Chondrocyte (in vitro differentiated cells): ENCODE data around the gene MADCAM1. TPM values are rescaled to one million over a fixed set of nuclear protein-coding genes. Genes with fewer than 3 reads are reported as not detected.
"Not testable (repeated sequence)": the region's sequence is repeated elsewhere in the genome, so short reads cannot be mapped to it uniquely, and the experiment has no call there.

Source experiments
- DNase-seq: peaks from one replicate; pipeline ENCODE4 v3.0.0; 2021; ENCODE audit warnings: mixed read lengths, low spot score
- H3K27ac Mint-ChIP-seq: one replicate; pipeline ENCODE4 v1.8.0; 2021; ENCODE audit warnings: mild to moderate bottlenecking, moderate library complexity, mixed read lengths; ENCODE audit not compliant: unreplicated experiment
- H3K27me3 Mint-ChIP-seq: 2 replicates; pipeline ENCODE4 v1.8.0; 2021; ENCODE audit warnings: low read depth, mixed read lengths
- H3K36me3 Mint-ChIP-seq: 2 replicates; pipeline ENCODE4 v1.8.0; 2021; ENCODE audit warnings: low read depth, mixed read lengths
- H3K4me1 Mint-ChIP-seq: 2 replicates; pipeline ENCODE4 v1.8.0; 2021; ENCODE audit warnings: low read depth, mild to moderate bottlenecking, mixed read lengths
- H3K4me3 Mint-ChIP-seq: one replicate; pipeline ENCODE4 v1.8.0; 2021; ENCODE audit warnings: mild to moderate bottlenecking, moderate library complexity, mixed read lengths; ENCODE audit not compliant: unreplicated experiment
- H3K9me3 Mint-ChIP-seq: 2 replicates; pipeline ENCODE4 v1.8.0; 2021; ENCODE audit warnings: low read depth, mixed read lengths
- CTCF ChIP-seq: fragments of 200-600 bp; sonication (generic); IDR thresholded peaks from 2 replicates; pipeline ENCODE4 v1.5.0; 2021; ENCODE audit warnings: antibody characterized with exemption, mild to moderate bottlenecking, moderate library complexity
- total RNA-seq: library from RNA; stranded (reverse); gene quantifications from 3 replicates; pipeline ENCODE4 v1.2.1, GENCODE V29; 2021

MADCAM1 gene
- total RNA-seq, 1 donor from 2014 or later: 0.62 TPM

GRCh38 chr19:480016-480855 is 16.1 kb upstream of the MADCAM1 start:
- no peak for DNase-seq
- Mint-ChIP-seq H3K4me3 (peak overlapping the region; percentile 73), H3K27me3 (no peaks in the 10 kb centered on the region), H3K9me3 (peaks cover 8% of the 10 kb centered on the region), H3K36me3 (peaks cover 3% of the 10 kb centered on the region), H3K27ac (peak overlapping the region; percentile 94), H3K4me1 (peaks cover 6% of the 10 kb centered on the region)
- TF ChIP-seq CTCF: peak; percentile 86

GRCh38 chr19:481100-481499 is 15.2 kb upstream of the MADCAM1 start:
- H3K27me3 Mint-ChIP-seq, H3K9me3 Mint-ChIP-seq, H3K27ac Mint-ChIP-seq, H3K36me3 Mint-ChIP-seq, DNase-seq, H3K4me3 Mint-ChIP-seq: not testable (repeated sequence)
- peaks cover 15% of the 10 kb centered on the region for H3K4me1 Mint-ChIP-seq

DNA sequence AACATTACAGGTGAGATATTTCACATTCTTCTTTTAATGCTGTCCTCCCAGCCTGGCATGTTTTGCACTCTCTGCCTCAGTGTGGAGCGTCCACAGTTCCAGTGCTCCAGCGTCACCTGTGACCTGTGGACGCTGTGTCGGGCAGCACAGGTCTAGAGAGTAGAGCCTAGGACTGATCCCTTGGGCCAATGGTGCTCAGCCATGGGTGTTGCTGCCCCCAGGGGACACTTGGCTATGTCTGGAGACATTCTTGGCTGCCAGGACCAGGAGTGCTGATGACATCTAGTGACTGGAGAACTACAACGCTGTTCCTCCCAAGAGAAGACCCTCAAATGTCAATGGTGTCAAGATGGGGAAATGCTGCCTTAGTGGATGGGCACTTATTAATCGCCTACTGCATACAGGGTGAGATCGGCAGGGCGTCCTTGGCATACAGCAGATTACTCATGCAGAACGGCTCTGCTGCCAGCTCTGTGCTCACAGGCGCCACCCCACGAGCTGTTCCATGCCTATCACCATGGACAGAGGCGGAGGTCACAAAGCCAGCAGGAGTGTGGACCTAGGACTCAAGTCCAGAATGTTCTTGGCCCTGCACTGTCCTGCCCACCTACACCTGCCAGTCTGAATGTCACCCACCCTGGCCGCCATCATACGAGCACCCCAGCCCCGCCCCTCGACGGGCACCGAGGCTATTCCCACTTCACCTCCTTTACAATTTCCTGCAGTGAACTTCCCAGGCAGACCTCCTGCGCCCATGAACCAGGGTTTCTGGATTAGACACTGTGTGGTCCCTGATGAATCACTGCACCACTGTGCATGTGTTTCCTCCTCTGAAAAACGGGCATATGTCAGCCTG is 13.9 kb upstream of the MADCAM1 start:
- no peak for DNase-seq
- peak; percentile 17 for TF ChIP-seq CTCF
- Mint-ChIP-seq H3K27me3 (no peaks in the 10 kb centered on the region), H3K36me3 (peaks cover 3% of the 10 kb centered on the region), H3K4me1 (peaks cover 17% of the 10 kb centered on the region), H3K4me3 (no peak overlapping the region), H3K27ac (no peak overlapping the region), H3K9me3 (peaks cover 8% of the 10 kb centered on the region)

DNA sequence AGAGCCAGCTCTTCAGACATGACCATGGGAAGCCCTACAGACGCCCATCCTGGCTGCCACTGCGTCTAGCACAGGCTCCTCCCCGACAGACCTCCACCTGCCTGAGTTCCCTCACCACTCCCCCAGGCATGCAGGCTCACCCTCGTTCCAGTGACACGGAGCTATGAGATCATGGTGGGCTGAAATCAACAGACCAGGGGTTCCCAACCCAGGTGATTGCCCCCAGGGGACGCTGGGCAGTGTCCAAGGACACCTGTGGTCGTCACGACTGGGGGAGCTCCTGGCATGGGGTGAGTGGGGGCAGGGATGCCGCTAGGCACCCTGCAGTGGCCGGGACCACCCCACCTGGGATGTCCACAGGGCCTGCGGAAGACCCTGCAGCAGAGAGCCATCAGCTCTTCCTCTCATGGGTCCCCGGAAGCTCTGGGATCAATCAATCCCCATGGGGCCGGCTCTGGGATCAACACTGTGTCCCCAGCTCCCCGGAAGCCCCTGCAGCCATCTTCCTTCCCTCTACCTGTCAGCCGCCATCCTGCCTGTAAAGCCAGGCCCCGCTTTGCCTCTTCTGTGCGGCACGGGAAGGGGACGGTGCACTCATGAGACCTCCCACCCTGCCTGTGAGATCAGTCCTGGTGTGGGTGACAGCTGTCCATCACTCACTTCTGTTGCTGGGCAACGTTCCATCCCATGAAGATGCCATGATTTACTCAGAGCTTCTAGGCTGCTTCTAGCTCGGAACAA is 12.8 kb upstream of the MADCAM1 start:
- TF ChIP-seq CTCF: no peak
- Mint-ChIP-seq H3K4me3 (no peak overlapping the region), H3K27ac (no peak overlapping the region), H3K27me3 (no peaks in the 10 kb centered on the region), H3K9me3 (peaks cover 8% of the 10 kb centered on the region), H3K4me1 (peaks cover 22% of the 10 kb centered on the region), H3K36me3 (peaks cover 3% of the 10 kb centered on the region)
- DNase-seq: no peak

DNA sequence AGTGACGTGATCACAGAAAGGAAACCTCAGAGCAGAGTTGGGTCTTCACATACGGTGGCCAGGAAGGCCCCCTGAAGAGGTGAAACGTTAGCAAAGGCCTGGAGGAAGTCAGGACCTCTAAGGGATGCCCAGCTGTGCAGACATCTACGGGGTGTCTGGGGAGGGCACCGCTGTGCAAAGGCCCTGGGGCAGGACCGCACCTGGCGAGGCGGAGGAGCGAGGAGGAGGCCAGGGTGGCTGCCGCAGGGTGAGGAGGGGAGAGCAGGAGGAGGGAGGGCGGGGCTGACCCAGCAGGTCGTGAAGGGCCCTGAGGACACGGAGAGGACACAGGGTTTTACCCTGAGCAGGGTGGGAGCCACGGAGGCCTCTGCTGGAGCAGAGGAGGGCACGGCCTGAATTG is 11.8 kb upstream of the MADCAM1 start:
- H3K36me3 Mint-ChIP-seq: peaks cover 3% of the 10 kb centered on the region
- no peak overlapping the region for H3K4me3 Mint-ChIP-seq
- TF ChIP-seq CTCF: no peak
- no peak for DNase-seq
- no peak overlapping the region for H3K27ac Mint-ChIP-seq
- H3K27me3 Mint-ChIP-seq: no peaks in the 10 kb centered on the region
- H3K4me1 Mint-ChIP-seq: peaks cover 23% of the 10 kb centered on the region
- peaks cover 8% of the 10 kb centered on the region for H3K9me3 Mint-ChIP-seq
